ENCODE measurements around the gene CNTNAP2. TPM values are rescaled to one million over a fixed set of nuclear protein-coding genes. Genes with fewer than 3 reads are reported as not detected.

CNTNAP2 gene
- total and polyA plus RNA-seq, 2 donors (not counting 1 experiment from before 2014, with no cell fraction given): not detected

DNA sequence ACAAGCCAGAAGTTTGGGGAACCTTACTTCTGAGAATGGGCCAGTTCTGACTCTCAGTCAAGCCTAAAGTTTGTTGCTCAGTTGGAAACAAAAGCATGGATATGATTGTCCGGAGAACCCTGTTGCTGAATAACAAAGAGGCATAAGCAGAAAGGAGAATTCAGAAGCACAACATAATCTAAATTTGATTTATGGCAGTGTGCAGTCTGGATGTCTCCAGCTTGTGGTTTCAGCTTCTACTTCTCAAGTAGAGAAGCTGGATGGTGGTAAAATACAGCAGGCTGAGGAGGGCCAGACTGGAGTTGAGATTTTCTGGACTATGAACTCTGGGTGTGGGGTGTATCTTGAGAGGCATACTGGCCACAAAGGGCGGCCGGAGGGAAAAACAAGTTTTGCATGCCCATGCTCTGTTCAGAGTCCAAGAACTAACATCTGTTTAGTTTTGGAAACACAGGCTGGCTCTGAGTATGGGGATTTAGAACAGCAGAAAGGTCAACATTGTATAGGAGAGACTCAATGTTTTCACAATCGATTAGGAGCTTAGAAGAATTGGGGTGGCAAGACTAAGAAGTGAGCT, 592.9 kb downstream of the CNTNAP2 start:
- H3K4me3 ChIP-seq (replicated peaks in 1 of 4; ENCODE audit: control extremely low read depth in 1 of 4, insufficient read depth in 1 of 4, low read depth in 3 of 4, low read length in 4 of 4): no peak overlapping the region
- no peaks in the 10 kb centered on the region for H3K36me3 ChIP-seq (ENCODE audit: control insufficient read depth, insufficient read depth, low read length)
- H3K27me3 ChIP-seq (ENCODE audit: control insufficient read depth, insufficient read depth, low read length): no peaks in the 10 kb centered on the region
- H3K79me2 ChIP-seq (ENCODE audit: control insufficient read depth, insufficient read depth, low read length): no peaks in the 10 kb centered on the region
- TF ChIP-seq, protein P1, sequence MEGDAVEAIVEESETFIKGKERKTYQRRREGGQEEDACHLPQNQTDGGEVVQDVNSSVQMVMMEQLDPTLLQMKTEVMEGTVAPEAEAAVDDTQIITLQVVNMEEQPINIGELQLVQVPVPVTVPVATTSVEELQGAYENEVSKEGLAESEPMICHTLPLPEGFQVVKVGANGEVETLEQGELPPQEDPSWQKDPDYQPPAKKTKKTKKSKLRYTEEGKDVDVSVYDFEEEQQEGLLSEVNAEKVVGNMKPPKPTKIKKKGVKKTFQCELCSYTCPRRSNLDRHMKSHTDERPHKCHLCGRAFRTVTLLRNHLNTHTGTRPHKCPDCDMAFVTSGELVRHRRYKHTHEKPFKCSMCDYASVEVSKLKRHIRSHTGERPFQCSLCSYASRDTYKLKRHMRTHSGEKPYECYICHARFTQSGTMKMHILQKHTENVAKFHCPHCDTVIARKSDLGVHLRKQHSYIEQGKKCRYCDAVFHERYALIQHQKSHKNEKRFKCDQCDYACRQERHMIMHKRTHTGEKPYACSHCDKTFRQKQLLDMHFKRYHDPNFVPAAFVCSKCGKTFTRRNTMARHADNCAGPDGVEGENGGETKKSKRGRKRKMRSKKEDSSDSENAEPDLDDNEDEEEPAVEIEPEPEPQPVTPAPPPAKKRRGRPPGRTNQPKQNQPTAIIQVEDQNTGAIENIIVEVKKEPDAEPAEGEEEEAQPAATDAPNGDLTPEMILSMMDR (conservative IDR thresholded peaks at IDR 0.05 in 1 of 2, IDR thresholded peaks at IDR 0.05 in 1 of 2; ENCODE audit: low read depth in 1 of 2, low read length in 2 of 2): no peak
- no peak for TF ChIP-seq EZH2 (IDR thresholded peaks at IDR 0.05; ENCODE audit: low read length, missing control alignments)
- H3K4me2 ChIP-seq (ENCODE audit: extremely low read depth, insufficient read depth, low read length): no peak overlapping the region
- no peaks in the 10 kb centered on the region for H3K4me1 ChIP-seq (ENCODE audit: control insufficient read depth, extremely low read depth, insufficient read depth, low read length)
- H3K27ac ChIP-seq (ENCODE audit: insufficient read depth, low read length): no peak overlapping the region
- no peaks in the 10 kb centered on the region for H4K20me1 ChIP-seq (ENCODE audit: control insufficient read depth, extremely low read depth, insufficient read depth, low read length)
- no peak overlapping the region for H2AFZ ChIP-seq (ENCODE audit: low read length)
- no peak overlapping the region for H3K9ac ChIP-seq (ENCODE audit: insufficient read depth, low read length)
- DNase-seq (ENCODE audit: low read depth in 2 of 2): no peak
- no peaks in the 10 kb centered on the region for H3K9me3 ChIP-seq (ENCODE audit: control insufficient read depth, insufficient read depth, low read depth, low read length)

DNA sequence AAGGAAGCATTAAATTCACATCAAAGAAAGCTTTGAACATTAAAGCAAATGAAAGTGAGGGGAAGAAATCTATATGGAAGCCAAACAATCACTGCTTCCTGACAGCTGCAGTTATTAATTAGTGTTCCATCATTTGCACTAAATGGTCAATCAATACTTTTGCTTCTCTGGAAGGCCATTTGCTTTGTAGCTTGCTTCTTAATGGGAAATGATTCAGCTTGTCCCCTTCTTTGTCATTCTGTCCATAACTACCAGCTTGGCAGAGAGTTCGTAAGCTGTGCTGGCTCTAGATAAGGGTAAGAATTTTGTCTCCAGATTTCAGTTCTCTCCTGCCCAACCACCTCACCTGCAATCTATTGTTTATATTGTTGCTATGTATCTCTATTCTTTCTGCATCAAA, 596.6 kb downstream of the CNTNAP2 start:
- Histone ChIP-seq H3K4me1 (ENCODE audit: control insufficient read depth, extremely low read depth, insufficient read depth, low read length) (no peaks in the 10 kb centered on the region), H3K36me3 (ENCODE audit: control insufficient read depth, insufficient read depth, low read length) (no peaks in the 10 kb centered on the region), H4K20me1 (ENCODE audit: control insufficient read depth, extremely low read depth, insufficient read depth, low read length) (no peaks in the 10 kb centered on the region), H3K9me3 (ENCODE audit: control insufficient read depth, insufficient read depth, low read depth, low read length) (no peaks in the 10 kb centered on the region), H2AFZ (ENCODE audit: low read length) (no peak overlapping the region), H3K4me3 (replicated peaks in 1 of 4; ENCODE audit: control extremely low read depth in 1 of 4, insufficient read depth in 1 of 4, low read depth in 3 of 4, low read length in 4 of 4) (no peak overlapping the region), H3K79me2 (ENCODE audit: control insufficient read depth, insufficient read depth, low read length) (no peaks in the 10 kb centered on the region), H3K27ac (ENCODE audit: insufficient read depth, low read length) (no peak overlapping the region), H3K27me3 (ENCODE audit: control insufficient read depth, insufficient read depth, low read length) (no peaks in the 10 kb centered on the region), H3K4me2 (ENCODE audit: extremely low read depth, insufficient read depth, low read length) (no peak overlapping the region), H3K9ac (ENCODE audit: insufficient read depth, low read length) (no peak overlapping the region)
- no peak for TF ChIP-seq EZH2 (IDR thresholded peaks at IDR 0.05; ENCODE audit: low read length, missing control alignments)
- TF ChIP-seq, protein P1 (conservative IDR thresholded peaks at IDR 0.05 in 1 of 2, IDR thresholded peaks at IDR 0.05 in 1 of 2; ENCODE audit: low read depth in 1 of 2, low read length in 2 of 2): no peak
- no peak for DNase-seq (ENCODE audit: low read depth in 2 of 2)

DNA sequence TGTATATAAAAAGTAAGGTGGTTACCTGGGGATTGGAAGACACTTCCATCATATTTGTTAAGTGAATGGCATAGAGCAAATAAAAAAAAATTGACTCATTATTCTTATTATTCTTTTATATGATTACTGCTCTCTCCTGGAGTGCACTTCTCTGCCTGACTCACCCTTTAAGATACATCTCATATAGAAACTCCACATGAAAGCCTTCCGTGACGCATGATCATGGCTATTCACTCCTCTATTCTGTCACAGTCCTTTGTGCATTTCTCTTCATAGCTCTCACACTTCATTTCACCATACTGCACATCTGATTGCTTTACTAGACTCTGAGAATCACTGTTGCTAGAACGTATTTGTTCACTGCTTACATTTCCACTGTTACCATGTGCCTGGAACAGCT, 597.3 kb downstream of the CNTNAP2 start:
- no peak overlapping the region for H3K27ac ChIP-seq (ENCODE audit: insufficient read depth, low read length)
- no peaks in the 10 kb centered on the region for H3K4me1 ChIP-seq (ENCODE audit: control insufficient read depth, extremely low read depth, insufficient read depth, low read length)
- no peak overlapping the region for H2AFZ ChIP-seq (ENCODE audit: low read length)
- TF ChIP-seq EZH2 (IDR thresholded peaks at IDR 0.05; ENCODE audit: low read length, missing control alignments): no peak
- TF ChIP-seq, protein P1 (conservative IDR thresholded peaks at IDR 0.05 in 1 of 2, IDR thresholded peaks at IDR 0.05 in 1 of 2; ENCODE audit: low read depth in 1 of 2, low read length in 2 of 2): no peak
- H3K9ac ChIP-seq (ENCODE audit: insufficient read depth, low read length): no peak overlapping the region
- no peaks in the 10 kb centered on the region for H3K9me3 ChIP-seq (ENCODE audit: control insufficient read depth, insufficient read depth, low read depth, low read length)
- H3K27me3 ChIP-seq (ENCODE audit: control insufficient read depth, insufficient read depth, low read length): no peaks in the 10 kb centered on the region
- no peak overlapping the region for H3K4me3 ChIP-seq (replicated peaks in 1 of 4; ENCODE audit: control extremely low read depth in 1 of 4, insufficient read depth in 1 of 4, low read depth in 3 of 4, low read length in 4 of 4)
- no peaks in the 10 kb centered on the region for H3K36me3 ChIP-seq (ENCODE audit: control insufficient read depth, insufficient read depth, low read length)
- H3K4me2 ChIP-seq (ENCODE audit: extremely low read depth, insufficient read depth, low read length): no peak overlapping the region
- H4K20me1 ChIP-seq (ENCODE audit: control insufficient read depth, extremely low read depth, insufficient read depth, low read length): no peaks in the 10 kb centered on the region
- DNase-seq (ENCODE audit: low read depth in 2 of 2): no peak
- no peaks in the 10 kb centered on the region for H3K79me2 ChIP-seq (ENCODE audit: control insufficient read depth, insufficient read depth, low read length)

All from fibroblast of lung (primary cell).